ENCODE data around the gene LRP8. TPM values are rescaled to one million over a fixed set of nuclear protein-coding genes. Genes with fewer than 3 reads are reported as not detected.

Gene LRP8
- total and polyA plus RNA-seq, 4 donors, result 0.15 to 0.75 (median 0.29) TPM

DNA sequence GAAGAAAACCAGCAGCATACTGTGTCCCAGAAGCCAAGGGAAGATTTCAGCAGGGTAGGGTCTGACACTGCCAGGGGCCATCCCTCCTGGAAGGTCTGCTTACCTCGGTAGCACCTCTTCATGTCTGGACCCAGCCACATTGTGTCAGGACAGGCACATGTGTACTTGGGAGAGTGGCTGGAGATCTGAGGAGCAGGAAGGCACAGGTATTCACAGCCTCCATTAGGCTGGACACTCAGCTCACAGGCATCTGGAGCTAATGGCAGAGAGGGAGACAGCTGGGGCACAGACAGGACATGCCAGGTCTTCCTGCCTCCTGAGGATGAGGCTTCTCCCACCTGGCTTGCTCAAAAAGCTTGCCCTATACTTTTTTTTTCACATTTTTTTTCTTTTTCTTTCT lies 69.7 kb downstream of the LRP8 start:
- Histone ChIP-seq H3K9ac (ENCODE audit: low read depth in 1 of 2, low read length in 2 of 2) (no peak overlapping the region), H3K4me1 (ENCODE audit: control insufficient read depth in 4 of 4, insufficient read depth in 4 of 4, low read length in 3 of 4) (no peaks in the 10 kb centered on the region), H3K4me3 (ENCODE audit: low read depth in 1 of 3, low read length in 3 of 3) (no peak overlapping the region), H3K27ac (ENCODE audit: low read depth in 1 of 2, low read length in 2 of 2) (no peak overlapping the region), H3K36me3 (ENCODE audit: control insufficient read depth in 4 of 4, insufficient read depth in 3 of 4, low read depth in 1 of 4, low read length in 3 of 4) (no peaks in the 10 kb centered on the region), H3K27me3 (ENCODE audit: control insufficient read depth in 4 of 4, insufficient read depth in 4 of 4, low read length in 3 of 4) (peaks cover 0 to 2% (median 0%) of the 10 kb centered on the region in 4 donors), H3K9me3 (ENCODE audit: control insufficient read depth in 4 of 4, low read length in 3 of 4) (no peaks in the 10 kb centered on the region)
- WGBS, result 80% methylated on average over 1 of the region's 1 CpG
- DNase-seq (ENCODE audit: low spot score), result no peak
- TF ChIP-seq SP1 (IDR thresholded peaks at IDR 0.05), result no peak
- TF ChIP-seq JUND (IDR thresholded peaks at IDR 0.05), result no peak
- no peak for TF ChIP-seq FOXA1 (IDR thresholded peaks at IDR 0.05)
- no peak for TF ChIP-seq HNF4A (conservative IDR thresholded peaks at IDR 0.05)
- TF ChIP-seq NR2F2 (IDR thresholded peaks at IDR 0.05), result no peak
- TF ChIP-seq, protein P1, sequence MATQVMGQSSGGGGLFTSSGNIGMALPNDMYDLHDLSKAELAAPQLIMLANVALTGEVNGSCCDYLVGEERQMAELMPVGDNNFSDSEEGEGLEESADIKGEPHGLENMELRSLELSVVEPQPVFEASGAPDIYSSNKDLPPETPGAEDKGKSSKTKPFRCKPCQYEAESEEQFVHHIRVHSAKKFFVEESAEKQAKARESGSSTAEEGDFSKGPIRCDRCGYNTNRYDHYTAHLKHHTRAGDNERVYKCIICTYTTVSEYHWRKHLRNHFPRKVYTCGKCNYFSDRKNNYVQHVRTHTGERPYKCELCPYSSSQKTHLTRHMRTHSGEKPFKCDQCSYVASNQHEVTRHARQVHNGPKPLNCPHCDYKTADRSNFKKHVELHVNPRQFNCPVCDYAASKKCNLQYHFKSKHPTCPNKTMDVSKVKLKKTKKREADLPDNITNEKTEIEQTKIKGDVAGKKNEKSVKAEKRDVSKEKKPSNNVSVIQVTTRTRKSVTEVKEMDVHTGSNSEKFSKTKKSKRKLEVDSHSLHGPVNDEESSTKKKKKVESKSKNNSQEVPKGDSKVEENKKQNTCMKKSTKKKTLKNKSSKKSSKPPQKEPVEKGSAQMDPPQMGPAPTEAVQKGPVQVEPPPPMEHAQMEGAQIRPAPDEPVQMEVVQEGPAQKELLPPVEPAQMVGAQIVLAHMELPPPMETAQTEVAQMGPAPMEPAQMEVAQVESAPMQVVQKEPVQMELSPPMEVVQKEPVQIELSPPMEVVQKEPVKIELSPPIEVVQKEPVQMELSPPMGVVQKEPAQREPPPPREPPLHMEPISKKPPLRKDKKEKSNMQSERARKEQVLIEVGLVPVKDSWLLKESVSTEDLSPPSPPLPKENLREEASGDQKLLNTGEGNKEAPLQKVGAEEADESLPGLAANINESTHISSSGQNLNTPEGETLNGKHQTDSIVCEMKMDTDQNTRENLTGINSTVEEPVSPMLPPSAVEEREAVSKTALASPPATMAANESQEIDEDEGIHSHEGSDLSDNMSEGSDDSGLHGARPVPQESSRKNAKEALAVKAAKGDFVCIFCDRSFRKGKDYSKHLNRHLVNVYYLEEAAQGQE (IDR thresholded peaks at IDR 0.05), result no peak
- TF ChIP-seq, protein P2, sequence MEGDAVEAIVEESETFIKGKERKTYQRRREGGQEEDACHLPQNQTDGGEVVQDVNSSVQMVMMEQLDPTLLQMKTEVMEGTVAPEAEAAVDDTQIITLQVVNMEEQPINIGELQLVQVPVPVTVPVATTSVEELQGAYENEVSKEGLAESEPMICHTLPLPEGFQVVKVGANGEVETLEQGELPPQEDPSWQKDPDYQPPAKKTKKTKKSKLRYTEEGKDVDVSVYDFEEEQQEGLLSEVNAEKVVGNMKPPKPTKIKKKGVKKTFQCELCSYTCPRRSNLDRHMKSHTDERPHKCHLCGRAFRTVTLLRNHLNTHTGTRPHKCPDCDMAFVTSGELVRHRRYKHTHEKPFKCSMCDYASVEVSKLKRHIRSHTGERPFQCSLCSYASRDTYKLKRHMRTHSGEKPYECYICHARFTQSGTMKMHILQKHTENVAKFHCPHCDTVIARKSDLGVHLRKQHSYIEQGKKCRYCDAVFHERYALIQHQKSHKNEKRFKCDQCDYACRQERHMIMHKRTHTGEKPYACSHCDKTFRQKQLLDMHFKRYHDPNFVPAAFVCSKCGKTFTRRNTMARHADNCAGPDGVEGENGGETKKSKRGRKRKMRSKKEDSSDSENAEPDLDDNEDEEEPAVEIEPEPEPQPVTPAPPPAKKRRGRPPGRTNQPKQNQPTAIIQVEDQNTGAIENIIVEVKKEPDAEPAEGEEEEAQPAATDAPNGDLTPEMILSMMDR (IDR thresholded peaks at IDR 0.05; ENCODE audit: low read depth, low read length, missing input control), result no peak
- TF ChIP-seq TAF1 (conservative IDR thresholded peaks at IDR 0.05), result no peak
- no peak for TF ChIP-seq GABPA (IDR thresholded peaks at IDR 0.05 in 1 of 2, conservative IDR thresholded peaks at IDR 0.05 in 1 of 2)
- TF ChIP-seq, protein P3, sequence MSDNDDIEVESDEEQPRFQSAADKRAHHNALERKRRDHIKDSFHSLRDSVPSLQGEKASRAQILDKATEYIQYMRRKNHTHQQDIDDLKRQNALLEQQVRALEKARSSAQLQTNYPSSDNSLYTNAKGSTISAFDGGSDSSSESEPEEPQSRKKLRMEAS (IDR thresholded peaks at IDR 0.05), result no peak
- no peak for TF ChIP-seq RAD21 (IDR thresholded peaks at IDR 0.05)

DNA sequence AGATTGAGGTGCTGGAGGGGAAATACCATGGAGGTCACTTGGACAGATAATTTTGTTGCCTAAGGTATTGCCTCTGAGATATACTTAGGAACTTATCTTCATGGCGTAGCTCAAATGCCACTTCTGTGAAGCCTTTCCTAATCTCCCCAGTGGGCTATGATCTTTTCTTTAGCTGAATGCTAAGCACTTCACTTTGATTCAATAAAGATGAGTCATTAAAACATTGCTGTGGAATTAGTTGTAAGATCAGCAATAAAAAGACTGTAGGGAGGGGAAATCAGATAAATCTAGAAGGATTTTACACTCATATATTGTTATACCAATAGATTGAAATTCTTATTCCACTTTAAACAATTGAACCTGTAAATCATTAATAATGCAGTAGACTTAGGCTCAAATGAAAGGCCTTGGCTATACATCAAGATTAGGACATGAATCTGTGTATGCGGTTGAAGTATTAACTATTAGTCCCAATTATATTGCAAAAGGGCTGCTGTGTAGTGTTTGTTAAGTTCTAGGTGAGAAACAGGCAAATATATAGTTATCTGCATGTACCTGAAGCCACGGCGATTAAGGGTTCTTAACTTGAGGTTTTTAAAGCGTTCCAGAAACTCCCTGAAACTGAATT lies 70.3 kb downstream of the LRP8 start:
- Histone ChIP-seq H3K4me3 (ENCODE audit: low read depth in 1 of 3, low read length in 3 of 3) (no peak overlapping the region), H3K27ac (ENCODE audit: low read depth in 1 of 2, low read length in 2 of 2) (no peak overlapping the region), H3K9ac (ENCODE audit: low read depth in 1 of 2, low read length in 2 of 2) (no peak overlapping the region), H3K9me3 (ENCODE audit: control insufficient read depth in 4 of 4, low read length in 3 of 4) (no peaks in the 10 kb centered on the region), H3K36me3 (ENCODE audit: control insufficient read depth in 4 of 4, insufficient read depth in 3 of 4, low read depth in 1 of 4, low read length in 3 of 4) (no peaks in the 10 kb centered on the region), H3K27me3 (ENCODE audit: control insufficient read depth in 4 of 4, insufficient read depth in 4 of 4, low read length in 3 of 4) (peaks cover 0 to 2% (median 0%) of the 10 kb centered on the region in 4 donors), H3K4me1 (ENCODE audit: control insufficient read depth in 4 of 4, insufficient read depth in 4 of 4, low read length in 3 of 4) (no peaks in the 10 kb centered on the region)
- no peak for DNase-seq (ENCODE audit: low spot score)
- WGBS, result 90% methylated on average over 5 of the region's 5 CpGs
- TF ChIP-seq GABPA (IDR thresholded peaks at IDR 0.05 in 1 of 2, conservative IDR thresholded peaks at IDR 0.05 in 1 of 2) (no peak), JUND (IDR thresholded peaks at IDR 0.05) (no peak), FOXA2 (IDR thresholded peaks at IDR 0.05) (no peak), YY1 (IDR thresholded peaks at IDR 0.05) (no peak), SP1 (IDR thresholded peaks at IDR 0.05) (no peak), HNF4A (conservative IDR thresholded peaks at IDR 0.05) (no peak), NR2F2 (IDR thresholded peaks at IDR 0.05) (no peak), FOXA1 (IDR thresholded peaks at IDR 0.05) (no peak), EGR1 (IDR thresholded peaks at IDR 0.05; ENCODE audit: low read depth in 2 of 2) (no peak), TAF1 (conservative IDR thresholded peaks at IDR 0.05) (no peak), HNF4G (IDR thresholded peaks at IDR 0.05) (no peak)
- TF ChIP-seq, protein P4, sequence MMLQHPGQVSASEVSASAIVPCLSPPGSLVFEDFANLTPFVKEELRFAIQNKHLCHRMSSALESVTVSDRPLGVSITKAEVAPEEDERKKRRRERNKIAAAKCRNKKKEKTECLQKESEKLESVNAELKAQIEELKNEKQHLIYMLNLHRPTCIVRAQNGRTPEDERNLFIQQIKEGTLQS (IDR thresholded peaks at IDR 0.05), result no peak
- TF ChIP-seq, protein P2 (IDR thresholded peaks at IDR 0.05; ENCODE audit: low read depth, low read length, missing input control), result no peak
- TF ChIP-seq, protein P5, sequence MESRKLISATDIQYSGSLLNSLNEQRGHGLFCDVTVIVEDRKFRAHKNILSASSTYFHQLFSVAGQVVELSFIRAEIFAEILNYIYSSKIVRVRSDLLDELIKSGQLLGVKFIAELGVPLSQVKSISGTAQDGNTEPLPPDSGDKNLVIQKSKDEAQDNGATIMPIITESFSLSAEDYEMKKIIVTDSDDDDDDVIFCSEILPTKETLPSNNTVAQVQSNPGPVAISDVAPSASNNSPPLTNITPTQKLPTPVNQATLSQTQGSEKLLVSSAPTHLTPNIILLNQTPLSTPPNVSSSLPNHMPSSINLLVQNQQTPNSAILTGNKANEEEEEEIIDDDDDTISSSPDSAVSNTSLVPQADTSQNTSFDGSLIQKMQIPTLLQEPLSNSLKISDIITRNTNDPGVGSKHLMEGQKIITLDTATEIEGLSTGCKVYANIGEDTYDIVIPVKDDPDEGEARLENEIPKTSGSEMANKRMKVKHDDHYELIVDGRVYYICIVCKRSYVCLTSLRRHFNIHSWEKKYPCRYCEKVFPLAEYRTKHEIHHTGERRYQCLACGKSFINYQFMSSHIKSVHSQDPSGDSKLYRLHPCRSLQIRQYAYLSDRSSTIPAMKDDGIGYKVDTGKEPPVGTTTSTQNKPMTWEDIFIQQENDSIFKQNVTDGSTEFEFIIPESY (IDR thresholded peaks at IDR 0.05), result no peak
- TF ChIP-seq, protein P1 (IDR thresholded peaks at IDR 0.05), result no peak
